Left ventricle myocardium inferior (tissue), 1 donor: ENCODE data around the gene EEF2. TPM values are rescaled to one million over a fixed set of nuclear protein-coding genes. Genes with fewer than 3 reads are reported as not detected.

ENCODE experiments used
- DNase-seq: peaks from one replicate; pipeline ENCODE4 v3.0.0-alpha.2; 2020
- H3K27ac ChIP-seq: fragments of 200-600 bp; replicated peaks from 2 replicates; pipeline ENCODE4 v1.8.0; 2021
- H3K27me3 ChIP-seq: fragments of 200-600 bp; 2 replicates; pipeline ENCODE4 v1.8.0; 2021; ENCODE audit warnings: low read depth
- H3K36me3 ChIP-seq: fragments of 200-600 bp; 2 replicates; pipeline ENCODE4 v1.8.0; 2021
- H3K4me1 ChIP-seq: fragments of 200-600 bp; 2 replicates; pipeline ENCODE4 v1.8.0; 2021
- H3K4me3 ChIP-seq: fragments of 200-600 bp; 2 replicates; pipeline ENCODE4 v1.8.0; 2021; ENCODE audit warnings: mild to moderate bottlenecking, moderate library complexity
- H3K9me3 ChIP-seq: fragments of 200-600 bp; replicated peaks from 2 replicates; pipeline ENCODE4 v1.8.0; 2021
- intact Hi-C: fragments of 100-400 bp; cut with micrococcal nuclease; formaldehyde crosslinking; loops from one replicate; pipeline ENCODE4 v1.11.0; 2022
- total RNA-seq: library from RNA; stranded (reverse); fragmentation: NEBNext Ultra II Directional; extraction: Animal tissue kit (Norgen Biotek cat#: 25700); gene quantifications from one replicate; pipeline ENCODE4 v1.2.1, GENCODE V29; 2021
- TF ChIP-seq, protein P1 (sequence below): fragments of 200-600 bp; IDR thresholded peaks from 2 replicates; pipeline ENCODE4 v1.8.0; 2021; ENCODE audit warnings: antibody characterized with exemption, mild to moderate bottlenecking, borderline replicate concordance
- donor health status: DM: no; HTN: yes; CAD: no; lungs with severe emphysema.

The EEF2 gene
- total RNA-seq, 1 donor from 2014 or later: 2,303 TPM

DNA sequence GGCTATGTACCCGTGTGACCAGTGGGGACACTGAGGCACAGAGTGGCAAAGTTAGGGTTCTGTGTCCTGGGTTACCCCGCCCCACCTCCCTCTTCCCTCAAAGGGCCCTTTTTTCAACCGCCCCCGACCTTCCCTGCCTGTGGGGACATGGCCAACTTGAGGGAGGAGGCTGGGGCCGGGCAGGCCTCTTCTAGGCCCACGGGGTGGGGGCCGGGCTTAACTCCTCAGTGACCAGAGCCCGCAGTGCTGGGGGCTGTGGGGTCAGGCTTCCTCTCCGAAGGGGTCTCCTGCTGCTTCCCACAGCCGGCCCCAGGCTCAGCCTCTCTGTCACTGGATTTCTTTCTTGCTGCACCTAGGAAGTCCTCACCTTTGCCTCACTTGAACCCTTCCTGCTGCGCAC is 46.2 kb upstream of the EEF2 start:
- H3K4me1 ChIP-seq: no peaks in the 10 kb centered on the region
- TF ChIP-seq, protein P1, sequence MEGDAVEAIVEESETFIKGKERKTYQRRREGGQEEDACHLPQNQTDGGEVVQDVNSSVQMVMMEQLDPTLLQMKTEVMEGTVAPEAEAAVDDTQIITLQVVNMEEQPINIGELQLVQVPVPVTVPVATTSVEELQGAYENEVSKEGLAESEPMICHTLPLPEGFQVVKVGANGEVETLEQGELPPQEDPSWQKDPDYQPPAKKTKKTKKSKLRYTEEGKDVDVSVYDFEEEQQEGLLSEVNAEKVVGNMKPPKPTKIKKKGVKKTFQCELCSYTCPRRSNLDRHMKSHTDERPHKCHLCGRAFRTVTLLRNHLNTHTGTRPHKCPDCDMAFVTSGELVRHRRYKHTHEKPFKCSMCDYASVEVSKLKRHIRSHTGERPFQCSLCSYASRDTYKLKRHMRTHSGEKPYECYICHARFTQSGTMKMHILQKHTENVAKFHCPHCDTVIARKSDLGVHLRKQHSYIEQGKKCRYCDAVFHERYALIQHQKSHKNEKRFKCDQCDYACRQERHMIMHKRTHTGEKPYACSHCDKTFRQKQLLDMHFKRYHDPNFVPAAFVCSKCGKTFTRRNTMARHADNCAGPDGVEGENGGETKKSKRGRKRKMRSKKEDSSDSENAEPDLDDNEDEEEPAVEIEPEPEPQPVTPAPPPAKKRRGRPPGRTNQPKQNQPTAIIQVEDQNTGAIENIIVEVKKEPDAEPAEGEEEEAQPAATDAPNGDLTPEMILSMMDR: no peak
- H3K27me3 ChIP-seq: no peaks in the 10 kb centered on the region
- H3K9me3 ChIP-seq: no peaks in the 10 kb centered on the region
- DNase-seq: no peak
- intact Hi-C loops: no loop called here
- no peak overlapping the region for H3K4me3 ChIP-seq
- H3K36me3 ChIP-seq: peaks cover 75% of the 10 kb centered on the region
- no peak overlapping the region for H3K27ac ChIP-seq

DNA sequence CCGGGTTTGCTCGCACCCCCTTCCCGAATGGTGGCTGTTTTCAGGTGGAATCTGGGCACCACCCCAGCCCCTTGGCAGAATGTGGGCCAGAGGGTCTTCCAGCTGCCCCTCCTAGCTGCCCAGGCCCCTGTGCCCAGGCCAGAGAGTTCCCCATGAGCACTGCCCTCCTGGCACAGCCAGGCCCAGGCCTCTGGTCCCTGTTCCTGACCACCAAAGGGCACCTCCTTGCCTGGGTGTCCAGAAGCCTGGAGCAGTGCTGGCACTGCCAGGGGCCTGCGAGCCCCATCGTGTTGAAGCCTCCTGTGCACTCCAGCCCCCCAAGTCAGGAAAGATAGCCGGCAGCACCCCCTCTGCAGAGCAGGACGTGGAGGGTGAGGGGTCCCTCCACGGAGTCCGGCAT is 45.7 kb upstream of the EEF2 start:
- TF ChIP-seq, protein P1: no peak
- peaks cover 75% of the 10 kb centered on the region for H3K36me3 ChIP-seq
- no peak for DNase-seq
- intact Hi-C loops: no loop called here
- H3K4me3 ChIP-seq: no peak overlapping the region
- no peaks in the 10 kb centered on the region for H3K9me3 ChIP-seq
- no peaks in the 10 kb centered on the region for H3K27me3 ChIP-seq
- H3K4me1 ChIP-seq: no peaks in the 10 kb centered on the region
- no peak overlapping the region for H3K27ac ChIP-seq

DNA sequence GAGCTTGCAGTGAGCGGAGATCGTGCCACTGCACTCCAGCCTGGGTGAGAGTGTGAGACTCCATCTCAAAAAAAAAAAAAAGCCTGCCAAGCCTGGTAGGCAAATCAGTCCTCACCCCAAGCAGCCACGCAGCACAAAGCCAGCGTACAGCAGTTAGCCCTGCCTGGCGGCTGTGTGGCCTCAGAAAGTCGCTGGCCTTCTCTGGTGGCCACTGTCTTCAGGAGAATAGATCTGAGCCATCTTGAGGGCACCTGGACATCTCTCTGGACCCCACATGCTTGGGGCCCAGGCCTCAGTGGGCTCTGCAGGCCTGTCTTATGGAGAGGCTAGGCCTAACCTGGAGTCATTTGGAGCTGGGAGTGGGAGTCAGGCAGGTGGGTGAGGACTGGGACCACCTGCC is 45.3 kb upstream of the EEF2 start:
- Histone ChIP-seq H3K9me3 (no peaks in the 10 kb centered on the region), H3K27ac (no peak overlapping the region), H3K36me3 (peaks cover 76% of the 10 kb centered on the region), H3K27me3 (no peaks in the 10 kb centered on the region), H3K4me1 (no peaks in the 10 kb centered on the region), H3K4me3 (no peak overlapping the region)
- intact Hi-C loops: no loop called here
- TF ChIP-seq, protein P1: no peak
- no peak for DNase-seq

DNA sequence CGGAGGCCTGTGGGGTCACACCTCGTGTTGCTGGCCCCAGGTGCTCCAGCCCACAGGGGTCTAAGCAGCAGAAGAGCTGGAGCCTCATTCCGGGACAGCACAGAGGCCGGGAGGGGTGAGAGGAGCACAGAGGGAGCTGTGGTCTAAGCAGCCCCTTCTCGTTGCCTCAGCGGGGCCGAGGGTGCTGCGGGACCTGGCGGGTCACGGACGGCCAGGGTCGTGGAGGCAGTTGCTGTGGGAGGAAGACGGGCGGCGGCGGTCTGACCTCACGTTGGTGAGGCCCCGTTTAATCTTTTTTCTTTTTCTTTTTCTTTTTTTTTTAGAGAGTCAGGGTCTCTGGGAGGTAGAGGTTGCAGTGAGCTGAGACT is 44.0 kb upstream of the EEF2 start:
- H3K4me3 ChIP-seq: no peak overlapping the region
- no peaks in the 10 kb centered on the region for H3K27me3 ChIP-seq
- no peak overlapping the region for H3K27ac ChIP-seq
- DNase-seq: no peak
- TF ChIP-seq, protein P1: no peak
- peaks cover 4% of the 10 kb centered on the region for H3K4me1 ChIP-seq
- intact Hi-C loops: no loop called here
- no peaks in the 10 kb centered on the region for H3K9me3 ChIP-seq
- H3K36me3 ChIP-seq: peaks cover 75% of the 10 kb centered on the region

DNA sequence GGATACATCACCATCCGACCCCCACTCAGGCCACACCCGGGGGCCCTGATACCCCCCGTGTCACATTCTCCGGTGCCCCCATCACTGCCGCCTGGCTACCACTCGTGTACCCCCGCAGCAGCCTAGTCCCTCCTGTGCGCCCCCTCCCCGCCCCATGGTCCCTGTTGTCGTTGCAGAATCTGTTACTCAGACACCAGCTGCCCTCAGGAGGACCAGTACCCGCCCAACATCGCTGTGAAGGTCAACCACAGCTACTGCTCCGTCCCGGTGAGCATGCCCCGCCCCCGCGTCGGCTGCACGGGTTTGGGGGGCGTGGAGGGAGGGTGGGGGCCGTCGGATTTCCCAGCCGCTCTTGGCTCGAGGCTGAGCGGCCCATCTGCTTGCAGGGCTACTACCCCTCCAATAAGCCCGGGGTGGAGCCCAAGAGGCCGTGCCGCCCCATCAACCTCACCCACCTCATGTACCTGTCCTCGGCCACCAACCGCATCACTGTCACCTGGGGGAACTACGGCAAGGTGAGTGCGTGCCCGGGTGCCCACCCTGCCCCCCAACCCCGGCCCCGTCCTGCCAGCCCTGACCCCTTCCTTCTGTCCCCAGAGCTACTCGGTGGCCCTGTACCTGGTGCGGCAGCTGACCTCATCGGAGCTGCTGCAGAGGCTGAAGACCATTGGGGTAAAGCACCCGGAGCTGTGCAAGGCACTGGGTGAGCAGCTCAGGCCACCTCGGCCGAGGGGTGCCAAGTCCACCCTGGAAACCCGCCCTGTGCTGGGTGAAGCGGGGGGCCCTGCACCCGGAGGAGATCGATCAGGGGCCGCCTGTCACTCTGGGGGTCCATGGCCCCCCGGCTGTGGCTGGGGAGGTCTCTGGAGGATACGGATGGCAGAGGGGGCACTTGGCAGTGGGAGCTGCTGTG is 43.3 kb upstream of the EEF2 start:
- Histone ChIP-seq H3K4me1 (peaks cover 11% of the 10 kb centered on the region), H3K4me3 (no peak overlapping the region), H3K36me3 (peaks cover 70% of the 10 kb centered on the region), H3K27ac (no peak overlapping the region), H3K27me3 (no peaks in the 10 kb centered on the region), H3K9me3 (no peaks in the 10 kb centered on the region)
- intact Hi-C loops: no loop called here
- DNase-seq: no peak
- TF ChIP-seq, protein P1: no peak
